Uterus (tissue), 2 donors: ENCODE results near the gene MAML1.

Source experiments
- POLR2A ChIP-seq, 2 donors: fragments of 450-650 bp; IDR thresholded peaks; one replicate each; pipeline ENCODE4 v1.6.1; 2016; ENCODE audit warnings: antibody characterized with exemption in 2 of 2, mild to moderate bottlenecking in 1 of 2, moderate library complexity in 1 of 2
- TF ChIP-seq, protein P1 (sequence below), 4 experiments: fragments of 200-600 bp in 2 of 4; fragments of 450-650 bp in 2 of 4; sonication (generic) in 2 of 4; IDR thresholded peaks; one replicate each; pipeline ENCODE4 v1.5.1; 2016 to 2019; ENCODE audit warnings: antibody characterized with exemption in 4 of 4, mild to moderate bottlenecking in 2 of 4, moderate library complexity in 1 of 4

DNA sequence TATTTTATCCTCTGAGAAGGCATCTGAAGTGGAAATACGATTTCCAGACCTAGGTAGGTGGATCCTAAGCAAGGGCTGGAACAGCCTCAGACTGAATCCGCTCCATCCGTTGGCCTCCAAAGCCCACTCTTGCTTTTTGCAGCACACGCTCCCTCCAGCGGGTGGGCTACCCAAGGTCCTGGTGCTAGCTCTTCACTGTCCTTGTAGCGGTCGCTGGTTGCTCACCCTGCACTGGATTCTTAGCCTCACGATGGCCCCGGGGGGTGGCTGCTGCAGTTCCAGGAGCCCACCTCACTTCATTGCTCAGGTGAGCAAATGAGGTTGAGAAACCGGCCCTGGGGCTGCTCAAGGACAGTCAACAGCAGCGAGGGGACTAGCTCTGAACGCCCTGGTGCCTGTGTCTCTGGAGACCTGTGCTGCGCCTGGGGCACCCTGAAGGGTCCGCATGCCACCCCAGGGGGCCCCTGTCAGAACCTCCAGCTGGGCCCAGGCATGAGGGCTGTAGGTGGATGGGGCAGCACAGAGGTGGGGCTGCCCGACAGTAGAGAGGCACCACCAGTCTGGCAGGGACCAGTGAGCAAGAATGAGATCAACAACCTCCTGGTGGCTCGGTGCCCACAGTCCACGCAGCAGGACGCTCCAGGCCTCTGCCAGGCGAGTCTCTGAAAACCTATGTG lies 69.7 kb downstream of the MAML1 start:
- no peak for TF ChIP-seq POLR2A (IDR thresholded peaks at IDR 0.05)
- TF ChIP-seq, protein P1, sequence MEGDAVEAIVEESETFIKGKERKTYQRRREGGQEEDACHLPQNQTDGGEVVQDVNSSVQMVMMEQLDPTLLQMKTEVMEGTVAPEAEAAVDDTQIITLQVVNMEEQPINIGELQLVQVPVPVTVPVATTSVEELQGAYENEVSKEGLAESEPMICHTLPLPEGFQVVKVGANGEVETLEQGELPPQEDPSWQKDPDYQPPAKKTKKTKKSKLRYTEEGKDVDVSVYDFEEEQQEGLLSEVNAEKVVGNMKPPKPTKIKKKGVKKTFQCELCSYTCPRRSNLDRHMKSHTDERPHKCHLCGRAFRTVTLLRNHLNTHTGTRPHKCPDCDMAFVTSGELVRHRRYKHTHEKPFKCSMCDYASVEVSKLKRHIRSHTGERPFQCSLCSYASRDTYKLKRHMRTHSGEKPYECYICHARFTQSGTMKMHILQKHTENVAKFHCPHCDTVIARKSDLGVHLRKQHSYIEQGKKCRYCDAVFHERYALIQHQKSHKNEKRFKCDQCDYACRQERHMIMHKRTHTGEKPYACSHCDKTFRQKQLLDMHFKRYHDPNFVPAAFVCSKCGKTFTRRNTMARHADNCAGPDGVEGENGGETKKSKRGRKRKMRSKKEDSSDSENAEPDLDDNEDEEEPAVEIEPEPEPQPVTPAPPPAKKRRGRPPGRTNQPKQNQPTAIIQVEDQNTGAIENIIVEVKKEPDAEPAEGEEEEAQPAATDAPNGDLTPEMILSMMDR (IDR thresholded peaks at IDR 0.05): no peak
